SK-N-SH (cell line): ENCODE data around the gene TEAD4. TPM values are rescaled to one million over a fixed set of nuclear protein-coding genes. Genes with fewer than 3 reads are reported as not detected.

Experiments used
- CTCF ChIA-PET: fragments of 300-600, 350-600 bp; formaldehyde crosslinking; extraction: SDS; loops from one replicate; lab custom pipeline; 2021; lab: Yijun Ruan, JAX
- POLR2A ChIA-PET: fragments of 350-600 bp; sonication (Branson Sonifier 250); formaldehyde crosslinking; extraction: SDS; loops from one replicate; lab custom pipeline; 2020; ENCODE audit warnings: antibody characterized with exemption, inconsistent platforms; lab: Yijun Ruan, JAX
- DNase-seq: peaks from one replicate; pipeline ENCODE4 v3.0.0; 2012
- H2AFZ ChIP-seq: fragments of 200-600 bp; sonication (generic); 2 replicates; pipeline ENCODE4 v1.8.1; 2016; ENCODE audit warnings: antibody characterized with exemption, mild to moderate bottlenecking, low read depth
- H3F3A ChIP-seq: fragments of 200-600 bp; sonication (generic); replicated peaks from 2 replicates; pipeline ENCODE3; 2016; ENCODE audit warnings: antibody characterized with exemption, mild to moderate bottlenecking; ENCODE audit not compliant: insufficient read depth
- H3K27ac ChIP-seq, 2 experiments: fragments of 200-500 bp in 1 of 2; fragments of 200-600 bp in 1 of 2; sonication (Bioruptor generic) in 1 of 2; sonication (generic), shearing (Covaris generic) in 1 of 2; 2 replicates each; pipeline versions ENCODE4 v1.5.1 to v1.6.1; 2014 to 2016; ENCODE audit warnings: low read depth in 2 of 2, inconsistent platforms in 1 of 2, low read length in 1 of 2, mild to moderate bottlenecking in 1 of 2, mixed read lengths in 1 of 2
- H3K27me3 ChIP-seq: fragments of 200-600 bp; sonication (generic), shearing (Covaris generic); 2 replicates; pipeline ENCODE4 v1.6.1; 2016; ENCODE audit warnings: mixed run types; ENCODE audit not compliant: insufficient read depth
- H3K36me3 ChIP-seq, 2 experiments: fragments of 200-500 bp in 1 of 2; fragments of 200-600 bp in 1 of 2; sonication (Bioruptor generic) in 1 of 2; sonication (generic) in 1 of 2; replicated peaks in 1 of 2; 2 replicates each; pipeline versions ENCODE3 to v1.5.1; 2014 to 2016; ENCODE audit warnings: low read length in 1 of 2, mild to moderate bottlenecking in 1 of 2; ENCODE audit not compliant: insufficient read depth in 2 of 2, control insufficient read depth in 1 of 2
- H3K4me1 ChIP-seq, 2 experiments: fragments of 200-500 bp in 1 of 2; fragments of 200-600 bp in 1 of 2; sonication (Bioruptor generic) in 1 of 2; sonication (generic), shearing (Covaris generic) in 1 of 2; 2 replicates each; pipeline versions ENCODE4 v1.5.1 to v1.6.1; 2014 to 2016; ENCODE audit warnings: low read depth in 1 of 2, low read length in 1 of 2, mixed run types in 1 of 2; ENCODE audit not compliant: insufficient read depth in 2 of 2, control insufficient read depth in 1 of 2
- H3K4me2 ChIP-seq: fragments of 200-600 bp; sonication (generic), shearing (Covaris generic); 2 replicates; pipeline ENCODE4 v1.6.1; 2017; ENCODE audit warnings: mixed run types
- H3K4me3 ChIP-seq, 2 experiments: fragments of 200-500 bp in 1 of 2; fragments of 200-600 bp in 1 of 2; sonication (Bioruptor generic) in 1 of 2; sonication (generic), shearing (Covaris generic) in 1 of 2; 2 replicates each; pipeline versions ENCODE4 v1.5.1 to v1.8.1; 2014 to 2016; ENCODE audit warnings: low read depth in 2 of 2, inconsistent platforms in 1 of 2, low read length in 1 of 2, mild to moderate bottlenecking in 1 of 2, mixed read lengths in 1 of 2, moderate library complexity in 1 of 2
- H3K79me2 ChIP-seq: fragments of 200-600 bp; sonication (generic); 2 replicates; pipeline ENCODE4 v1.8.1; 2017; ENCODE audit warnings: mild to moderate bottlenecking; ENCODE audit not compliant: insufficient read depth
- H3K9ac ChIP-seq: fragments of 200-600 bp; sonication (generic); 2 replicates; pipeline ENCODE4 v1.6.1; 2017; ENCODE audit warnings: mixed run types
- H3K9me2 ChIP-seq: fragments of 200-600 bp; sonication (generic); 2 replicates; pipeline ENCODE4 v1.6.1; 2017; ENCODE audit warnings: mixed run types
- H3K9me3 ChIP-seq: fragments of 200-600 bp; sonication (generic); 2 replicates; pipeline ENCODE4 v1.6.1; 2017; ENCODE audit warnings: mixed run types, mild to moderate bottlenecking, moderate library complexity
- H4K20me1 ChIP-seq: fragments of 200-600 bp; sonication (generic); 2 replicates; pipeline ENCODE4 v1.6.1; 2017; ENCODE audit warnings: mild to moderate bottlenecking, mixed run types; ENCODE audit not compliant: insufficient read depth
- CTCF ChIP-seq: fragments of 200-600 bp; sonication (generic); IDR thresholded peaks from 2 replicates; pipeline ENCODE4 v1.6.1; 2017; ENCODE audit warnings: antibody characterized with exemption, mild to moderate bottlenecking, moderate library complexity
- ELF1 ChIP-seq: IDR thresholded peaks from 2 replicates; pipeline ENCODE4 v1.4.0; 2012
- EP300 ChIP-seq, 2 experiments: IDR thresholded peaks; 2 replicates each; pipeline versions ENCODE4 v1.4.0 to v1.6.1; 2012; ENCODE audit warnings: borderline replicate concordance in 1 of 2, low read depth in 1 of 2, low read length in 1 of 2
- IRF3 ChIP-seq: fragments of 150-350 bp; IDR thresholded peaks from 2 replicates; pipeline ENCODE4 v1.6.1; 2016; ENCODE audit warnings: mild to moderate bottlenecking, low read depth, low read length
- MAX ChIP-seq: IDR thresholded peaks from 2 replicates; pipeline ENCODE4 v1.4.0; 2012; ENCODE audit warnings: low read depth
- MEF2A ChIP-seq: IDR thresholded peaks from 2 replicates; pipeline ENCODE4 v1.4.0; 2012; ENCODE audit warnings: low read depth, borderline replicate concordance
- PBX3 ChIP-seq: IDR thresholded peaks from 2 replicates; pipeline ENCODE4; 2012
- POLR2AphosphoS5 ChIP-seq: IDR thresholded peaks from 2 replicates; pipeline ENCODE4 v1.6.1; 2012; ENCODE audit warnings: low read depth, low read length
- RAD21 ChIP-seq: IDR thresholded peaks from 2 replicates; pipeline ENCODE4 v1.6.1; 2012; ENCODE audit warnings: mild to moderate bottlenecking, low read length
- RCOR1 ChIP-seq: fragments of 150-350 bp; IDR thresholded peaks from 2 replicates; pipeline ENCODE4 v1.6.1; 2017; ENCODE audit warnings: antibody characterized with exemption, low read length
- REST ChIP-seq: IDR thresholded peaks from 2 replicates; pipeline ENCODE4 v1.6.1; 2012; ENCODE audit warnings: mild to moderate bottlenecking, low read depth, low read length, moderate library complexity
- RXRA ChIP-seq: IDR thresholded peaks from 2 replicates; pipeline ENCODE4 v1.4.0; 2012; ENCODE audit warnings: low read depth, mild to moderate bottlenecking, borderline replicate concordance
- SIN3A ChIP-seq: IDR thresholded peaks from 2 replicates; pipeline ENCODE4 v1.6.1; 2012; ENCODE audit warnings: low read depth, mild to moderate bottlenecking, low read length, moderate library complexity, borderline replicate concordance
- TAF1 ChIP-seq: IDR thresholded peaks from 2 replicates; pipeline ENCODE4 v1.6.1; 2012; ENCODE audit warnings: low read depth, mild to moderate bottlenecking, low read length, moderate library complexity, borderline replicate concordance
- TCF12 ChIP-seq: IDR thresholded peaks from 2 replicates; pipeline ENCODE4 v1.4.0; 2012
- TEAD4 ChIP-seq: IDR thresholded peaks from 2 replicates; pipeline ENCODE4 v1.4.0; 2012; ENCODE audit warnings: mild to moderate bottlenecking, borderline replicate concordance; ENCODE audit not compliant: insufficient read depth
- USF1 ChIP-seq: IDR thresholded peaks from 2 replicates; pipeline ENCODE4 v1.4.0; 2012; ENCODE audit warnings: low read depth, borderline replicate concordance
- USF2 ChIP-seq: fragments of 150-350 bp; IDR thresholded peaks from 2 replicates; pipeline ENCODE4 v1.6.1; 2017; ENCODE audit warnings: antibody characterized with exemption, low read length, low read depth, borderline replicate concordance
- YY1 ChIP-seq: IDR thresholded peaks from 2 replicates; pipeline ENCODE4 v1.4.0; 2012; ENCODE audit warnings: low read depth, mild to moderate bottlenecking
- ZBTB33 ChIP-seq: IDR thresholded peaks from 2 replicates; pipeline ENCODE4 v1.4.0; 2012; ENCODE audit warnings: low read depth, borderline replicate concordance
- WGBS: methylation state at CpG from one replicate; pipeline ENCODE4 v1.1.6; 2017; ENCODE audit warnings: low lambda C conversion rate; 5-methylcytosine and 5-hydroxymethylcytosine counted together
- polyA plus RNA-seq, 3 experiments: library from polyadenylated mRNA; depleted of rRNA; stranded (reverse); fragments of >200 nt; gene quantifications; 2 replicates each; pipeline ENCODE4 v1.2.3, GENCODE V29; 2012

Gene TEAD4
- polyA plus RNA-seq, 1 of the 3 experiments (the other 2 are of a cell fraction): 27.1 TPM

- Histone ChIP-seq H3K36me3 (no peaks in the 10 kb centered on the region), H3F3A (peaks cover 3% of the 10 kb centered on the region), H3K9me3 (no peaks in the 10 kb centered on the region), H3K4me3 (no peak overlapping the region), H3K27ac (no peak overlapping the region), H4K20me1 (0 out of 2 replicates have a peak, but pooled peaks cover 8% of the 10 kb centered on the region), H3K79me2 (peaks cover 27% of the 10 kb centered on the region; the same call in 1 of the 2 replicates), H3K9me2 (no peaks in the 10 kb centered on the region), H3K4me1 (peaks cover 0 to 9% of the 10 kb centered on the region in 2 experiments; a peak in 1 of 4 replicates), H3K27me3 (no peaks in the 10 kb centered on the region), H2AFZ (no peak overlapping the region), H3K9ac (no peak overlapping the region), H3K4me2 (no peak overlapping the region)
- no peak for DNase-seq
- ChIA-PET CTCF (interaction anchor here (0.9 to 1.7 kb wide), 5 partner anchors 13 to 89 kb away, joined by 3 to 5 read pairs (median 3); no protein-coding TSS in a partner anchor), POLR2A (no interaction called here)
- WGBS: 93% methylated on average over 5 of the region's 9 CpGs
- no peak for TF ChIP-seq RAD21
- no peak for TF ChIP-seq RXRA
- no peak for TF ChIP-seq USF1
- TF ChIP-seq MAX: no peak
- no peak for TF ChIP-seq PBX3
- TF ChIP-seq USF2: no peak
- TF ChIP-seq ELF1: no peak
- no peak for TF ChIP-seq TCF12
- no peak for TF ChIP-seq SIN3A
- no peak for TF ChIP-seq IRF3
- TF ChIP-seq ZBTB33: no peak
- TF ChIP-seq REST: no peak
- no peak for TF ChIP-seq TAF1
- no peak for TF ChIP-seq YY1
- TF ChIP-seq MEF2A: no peak
- no peak for TF ChIP-seq RCOR1
- TF ChIP-seq TEAD4: no peak
- TF ChIP-seq EP300 (IDR thresholded peaks at IDR 0.05; ENCODE audit: borderline replicate concordance in 1 of 2, low read depth in 1 of 2, low read length in 1 of 2): no peak
- TF ChIP-seq CTCF: no peak
- no peak for TF ChIP-seq POLR2AphosphoS5
These were observed 14.4 kb downstream of the TEAD4 start for GRCh38 chr12:2973566-2973965.
